ENCODE measurements around the gene MED12L.

Gene MED12L

DNA sequence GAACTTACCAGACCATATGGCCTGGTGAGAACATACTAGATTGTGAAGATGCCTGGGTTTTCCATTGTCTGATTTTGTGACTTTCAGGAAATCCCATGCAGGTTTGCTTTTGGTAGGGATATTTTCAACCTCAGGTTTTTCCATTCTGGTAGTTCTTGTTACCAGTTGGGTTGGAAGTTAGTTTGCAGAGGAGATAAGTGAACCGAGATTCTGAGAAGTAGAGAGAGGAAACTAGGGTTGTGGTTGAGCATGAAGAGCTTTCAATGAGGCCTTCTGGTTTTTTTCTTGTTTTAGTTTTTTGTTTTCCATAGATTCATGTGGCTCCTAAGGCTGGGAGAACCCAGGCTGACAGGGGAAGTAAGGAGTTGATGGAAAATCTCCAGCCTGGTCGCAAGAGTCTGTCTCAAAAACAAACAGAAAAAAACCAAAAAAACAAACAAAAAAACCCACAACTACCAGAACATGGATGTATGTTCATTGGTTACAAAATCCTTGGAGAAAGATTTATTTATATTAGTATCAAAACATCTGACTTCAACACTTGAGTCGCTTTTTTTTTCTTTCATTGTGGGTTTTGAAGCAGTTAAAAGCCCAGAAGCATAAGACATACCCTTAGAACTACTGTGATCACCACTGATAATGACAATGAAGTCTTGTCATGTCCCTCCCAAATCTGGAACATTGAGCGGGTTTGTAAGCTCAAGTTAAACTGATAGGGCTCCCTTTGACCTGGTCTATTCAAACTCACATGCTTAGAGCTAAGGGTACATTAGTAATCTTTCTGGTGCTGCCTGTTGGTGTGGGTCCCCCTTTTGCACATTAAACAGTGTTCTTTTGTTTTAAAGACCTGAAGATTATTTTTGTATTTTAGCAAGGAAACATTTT, 114.3 kb downstream of the MED12L start:
- no peak for DNase-seq (ENCODE audit: low read depth)
- no peak overlapping the region for H3K4me3 ChIP-seq (ENCODE audit: low read depth, low read length)
- TF ChIP-seq, protein P1, sequence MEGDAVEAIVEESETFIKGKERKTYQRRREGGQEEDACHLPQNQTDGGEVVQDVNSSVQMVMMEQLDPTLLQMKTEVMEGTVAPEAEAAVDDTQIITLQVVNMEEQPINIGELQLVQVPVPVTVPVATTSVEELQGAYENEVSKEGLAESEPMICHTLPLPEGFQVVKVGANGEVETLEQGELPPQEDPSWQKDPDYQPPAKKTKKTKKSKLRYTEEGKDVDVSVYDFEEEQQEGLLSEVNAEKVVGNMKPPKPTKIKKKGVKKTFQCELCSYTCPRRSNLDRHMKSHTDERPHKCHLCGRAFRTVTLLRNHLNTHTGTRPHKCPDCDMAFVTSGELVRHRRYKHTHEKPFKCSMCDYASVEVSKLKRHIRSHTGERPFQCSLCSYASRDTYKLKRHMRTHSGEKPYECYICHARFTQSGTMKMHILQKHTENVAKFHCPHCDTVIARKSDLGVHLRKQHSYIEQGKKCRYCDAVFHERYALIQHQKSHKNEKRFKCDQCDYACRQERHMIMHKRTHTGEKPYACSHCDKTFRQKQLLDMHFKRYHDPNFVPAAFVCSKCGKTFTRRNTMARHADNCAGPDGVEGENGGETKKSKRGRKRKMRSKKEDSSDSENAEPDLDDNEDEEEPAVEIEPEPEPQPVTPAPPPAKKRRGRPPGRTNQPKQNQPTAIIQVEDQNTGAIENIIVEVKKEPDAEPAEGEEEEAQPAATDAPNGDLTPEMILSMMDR (IDR thresholded peaks at IDR 0.05; ENCODE audit: control insufficient read depth, extremely low read depth, insufficient read depth) = no peak

DNA sequence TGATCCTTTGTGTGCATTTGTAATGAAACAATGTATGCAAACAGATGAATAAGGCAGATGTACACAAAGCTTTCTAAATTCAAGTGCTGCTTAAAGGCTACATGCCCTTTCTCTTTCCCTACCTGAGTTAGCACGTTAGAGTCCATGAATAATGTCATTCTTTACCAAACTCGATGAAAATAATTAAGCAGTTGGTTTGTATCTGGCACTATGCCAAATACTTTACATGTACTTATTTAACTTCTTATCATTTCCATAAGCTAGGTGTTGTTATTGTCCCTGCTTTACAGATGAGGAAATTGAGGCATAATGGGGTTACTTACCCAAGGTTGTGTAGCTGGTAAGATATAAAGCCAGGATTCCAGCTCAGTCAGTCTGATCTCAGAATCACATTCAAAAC, 115.1 kb downstream of the MED12L start:
- TF ChIP-seq, protein P1 (IDR thresholded peaks at IDR 0.05; ENCODE audit: control insufficient read depth, extremely low read depth, insufficient read depth) = no peak
- DNase-seq (ENCODE audit: low read depth) = no peak
- no peak overlapping the region for H3K4me3 ChIP-seq (ENCODE audit: low read depth, low read length)

DNA sequence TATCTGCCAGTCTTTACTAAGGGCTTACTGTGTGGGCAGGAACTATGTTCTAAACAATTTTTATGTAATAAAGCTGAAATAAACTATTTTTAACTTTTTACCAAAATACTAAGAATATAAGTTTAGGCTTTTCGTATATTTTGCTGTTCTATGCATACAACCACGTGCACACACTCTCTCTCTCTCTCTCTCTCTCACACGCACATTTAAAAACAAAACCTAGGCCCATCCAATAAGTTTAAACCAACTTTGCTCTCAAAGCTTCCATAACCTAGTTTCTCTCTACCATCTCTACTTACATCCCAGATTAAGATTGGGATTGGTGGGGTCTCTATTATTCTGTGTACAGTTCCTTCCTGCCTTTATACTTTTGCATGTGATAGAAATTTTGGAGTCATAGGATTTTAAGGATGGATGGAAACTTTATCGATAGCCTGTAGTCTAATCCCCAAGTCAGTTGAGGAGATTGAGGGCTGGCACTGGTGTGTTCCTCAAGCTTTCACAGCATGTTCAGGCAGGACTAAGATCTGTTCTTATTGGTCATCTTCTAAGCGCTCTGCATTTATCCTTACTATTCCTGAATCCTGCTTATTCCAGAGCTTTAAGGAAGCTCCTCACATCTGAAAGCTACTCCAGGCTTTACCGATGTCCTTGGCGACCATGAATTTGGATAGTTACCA, 115.7 kb downstream of the MED12L start:
- H3K4me3 ChIP-seq (ENCODE audit: low read depth, low read length) = no peak overlapping the region
- TF ChIP-seq, protein P1 (IDR thresholded peaks at IDR 0.05; ENCODE audit: control insufficient read depth, extremely low read depth, insufficient read depth) = no peak
- no peak for DNase-seq (ENCODE audit: low read depth)

DNA sequence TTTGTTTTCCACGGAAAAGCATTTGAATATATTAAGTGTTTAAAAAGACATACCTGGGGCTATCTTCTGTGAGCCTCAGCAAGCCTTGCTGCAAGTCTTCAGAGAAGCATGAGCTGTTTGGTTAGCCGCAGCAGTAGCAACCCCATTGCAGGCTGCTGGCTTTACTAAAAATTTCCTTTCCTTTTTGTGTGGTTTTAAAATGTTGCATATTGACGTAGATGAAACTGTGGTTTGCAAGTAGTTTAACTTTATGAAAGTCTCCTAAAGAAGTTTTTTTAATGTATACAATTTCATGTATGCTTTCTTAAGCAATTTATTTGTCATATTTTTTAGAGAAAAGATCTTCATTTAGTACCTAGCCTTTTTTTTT, 117.6 kb downstream of the MED12L start, which contains the start of gene GPR171:
TSS of gene GPR171 (minus strand) at position 166 of the 370 bp plus-strand sequence. CDS start 3,830 bp downstream, outside the sequence.
- no peak for DNase-seq (ENCODE audit: low read depth)
- H3K4me3 ChIP-seq (ENCODE audit: low read depth, low read length) = no peak within 1 kb of the TSS
- TF ChIP-seq, protein P1 (IDR thresholded peaks at IDR 0.05; ENCODE audit: control insufficient read depth, extremely low read depth, insufficient read depth) = no peak

DNA sequence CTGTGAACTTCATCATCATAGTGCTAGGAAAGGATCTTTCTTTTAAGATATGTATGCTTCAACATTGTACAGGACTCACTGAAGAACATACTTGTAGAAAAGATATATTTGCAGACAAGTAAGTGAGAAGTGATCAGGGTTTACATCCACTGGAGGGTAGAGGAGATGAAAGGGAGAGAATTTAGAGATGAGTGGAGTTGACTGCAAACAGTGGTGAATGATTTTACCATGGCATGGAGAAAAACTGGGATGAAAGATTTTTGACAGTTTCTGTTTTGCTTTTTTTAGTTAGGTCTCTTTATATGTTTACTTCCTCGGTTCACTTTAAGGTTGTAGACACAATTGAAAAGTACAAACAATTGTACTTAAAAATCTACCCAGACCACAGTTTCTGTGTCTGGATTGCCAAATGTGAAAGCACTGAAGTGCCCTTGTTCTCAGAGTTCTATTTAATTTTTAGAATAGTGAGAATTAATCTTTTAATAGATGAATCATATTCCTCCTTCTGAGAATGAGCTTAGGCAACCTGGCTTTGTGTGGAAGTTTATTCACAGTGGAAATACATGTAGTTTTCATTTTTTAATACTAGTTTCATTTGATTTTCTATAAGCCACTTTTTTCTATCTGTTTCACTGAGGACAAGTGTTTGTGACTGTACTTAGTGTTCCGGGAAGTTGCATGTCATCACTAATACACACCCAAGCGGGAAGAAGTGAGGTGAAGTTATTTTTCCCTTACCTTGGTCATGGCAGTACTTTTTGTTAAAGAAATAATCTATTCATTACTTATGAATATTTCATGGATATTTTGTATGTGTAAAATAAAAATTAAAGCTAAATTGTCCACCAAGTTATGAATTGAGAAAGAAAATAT, 119.3 kb downstream of the MED12L start:
- no peak for DNase-seq (ENCODE audit: low read depth)
- no peak overlapping the region for H3K4me3 ChIP-seq (ENCODE audit: low read depth, low read length)
- TF ChIP-seq, protein P1 (IDR thresholded peaks at IDR 0.05; ENCODE audit: control insufficient read depth, extremely low read depth, insufficient read depth) = no peak

DNA sequence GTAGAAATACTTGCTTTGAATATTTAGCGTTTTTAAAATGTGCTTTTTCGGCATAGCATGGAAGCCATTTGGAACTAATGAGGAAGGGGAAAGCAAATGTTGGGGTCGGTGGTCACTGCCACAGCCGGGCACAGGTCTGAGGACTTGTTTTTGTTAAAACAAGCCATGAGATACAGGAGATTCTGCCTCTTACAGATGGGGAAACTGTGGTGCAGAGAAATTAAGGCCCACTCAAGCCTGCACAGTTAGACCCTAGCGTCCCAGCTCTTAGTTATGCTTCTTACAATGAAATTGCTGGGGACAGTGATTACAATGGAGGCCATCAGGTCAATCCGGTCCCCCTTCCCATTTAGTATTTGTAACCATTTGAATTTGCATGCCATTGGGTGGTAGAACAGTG, 120.0 kb downstream of the MED12L start:
- TF ChIP-seq, protein P1 (IDR thresholded peaks at IDR 0.05; ENCODE audit: control insufficient read depth, extremely low read depth, insufficient read depth) = no peak
- no peak for DNase-seq (ENCODE audit: low read depth)
- H3K4me3 ChIP-seq (ENCODE audit: low read depth, low read length) = no peak overlapping the region

Data from LNCaP clone FGC (cell line).